Naive thymus-derived CD4-positive, alpha-beta T cell (primary cell): Measurements from ENCODE around the gene MRPS27. TPM values are rescaled to one million over a fixed set of nuclear protein-coding genes. Genes with fewer than 3 reads are reported as not detected.
"Not testable (repeated sequence)": the region's sequence is repeated elsewhere in the genome, so short reads cannot be mapped to it uniquely, and the experiment has no call there.

ENCODE experiments used
- ATAC-seq: fragments of 150-1000 bp; cut with Tn5 transposase; 2 replicates; pipeline ENCODE4 v1.10.0; 2021; ENCODE audit warnings: mild to moderate bottlenecking, moderate library complexity
- CTCF ChIA-PET: fragments of 350-600 bp; sonication (Branson Sonifier 250); formaldehyde crosslinking; loops from one replicate; lab custom pipeline; 2021; ENCODE audit warnings: antibody characterized with exemption; lab: Charles Lee
- POLR2A ChIA-PET: fragments of 350-600 bp; sonication (Branson Sonifier 250); formaldehyde crosslinking; loops from one replicate; lab custom pipeline; 2021; ENCODE audit warnings: antibody characterized with exemption, inconsistent platforms; lab: Charles Lee
- DNase-seq, 9 donors: peaks; one replicate each; pipeline versions ENCODE4 v3.0.0 to v3.0.0-alpha.2; 2020 to 2022; ENCODE audit warnings: mixed read lengths in 1 of 9
- H3K27ac ChIP-seq: one replicate; pipeline ENCODE4 v1.7.0; 2013; ENCODE audit warnings: mild to moderate bottlenecking, low read depth, low read length, moderate library complexity
- H3K27me3 ChIP-seq, 2 donors: one replicate each; pipeline ENCODE4 v1.7.0; 2013; ENCODE audit warnings: low read length in 2 of 2, mild to moderate bottlenecking in 2 of 2, moderate library complexity in 2 of 2; ENCODE audit not compliant: control insufficient read depth in 2 of 2, insufficient read depth in 2 of 2
- H3K36me3 ChIP-seq, 3 experiments: 1 replicate in 2 of 3; 2 replicates in 1 of 3; pipeline ENCODE4 v1.7.0; 2013; ENCODE audit warnings: low read length in 3 of 3, mild to moderate bottlenecking in 3 of 3, moderate library complexity in 1 of 3; ENCODE audit not compliant: insufficient read depth in 3 of 3, control insufficient read depth in 2 of 3
- H3K4me1 ChIP-seq, 2 donors: one replicate each; pipeline ENCODE4 v1.7.0; 2013; ENCODE audit warnings: low read length in 2 of 2, mild to moderate bottlenecking in 2 of 2, moderate library complexity in 1 of 2; ENCODE audit not compliant: control insufficient read depth in 2 of 2, insufficient read depth in 2 of 2
- H3K4me3 ChIP-seq: 2 replicates; pipeline ENCODE4 v1.7.0; 2013; ENCODE audit warnings: mild to moderate bottlenecking, low read length
- H3K9me3 ChIP-seq, 3 experiments: 1 replicate in 2 of 3; 2 replicates in 1 of 3; pipeline ENCODE4 v1.7.0; 2013; ENCODE audit warnings: low read length in 3 of 3; ENCODE audit not compliant: control insufficient read depth in 2 of 3
- H3K27ac Mint-ChIP-seq, 9 donors: one replicate each; pipeline ENCODE4 v1.8.0; 2020 to 2022; ENCODE audit warnings: mixed read lengths in 9 of 9, mild to moderate bottlenecking in 8 of 9, moderate library complexity in 5 of 9, inconsistent platforms in 2 of 9
- H3K27me3 Mint-ChIP-seq, 5 donors: one replicate each; pipeline ENCODE4 v1.8.0; 2021 to 2022; ENCODE audit warnings: mixed read lengths in 5 of 5, mild to moderate bottlenecking in 1 of 5
- H3K36me3 Mint-ChIP-seq, 5 donors: one replicate each; pipeline ENCODE4 v1.8.0; 2020 to 2022; ENCODE audit warnings: mixed read lengths in 5 of 5, mild to moderate bottlenecking in 3 of 5, inconsistent platforms in 1 of 5
- H3K4me1 Mint-ChIP-seq, 7 donors: one replicate each; pipeline ENCODE4 v1.8.0; 2020 to 2022; ENCODE audit warnings: mixed read lengths in 7 of 7, mild to moderate bottlenecking in 3 of 7, inconsistent platforms in 1 of 7
- H3K4me3 Mint-ChIP-seq, 10 donors: one replicate each; pipeline ENCODE4 v1.8.0; 2020 to 2022; ENCODE audit warnings: mild to moderate bottlenecking in 10 of 10, mixed read lengths in 10 of 10, moderate library complexity in 6 of 10, inconsistent platforms in 2 of 10
- H3K9me3 Mint-ChIP-seq, 11 donors: one replicate each; pipeline ENCODE4 v1.8.0; 2020 to 2022; ENCODE audit warnings: mixed read lengths in 11 of 11, mild to moderate bottlenecking in 4 of 11, inconsistent platforms in 1 of 11, moderate library complexity in 1 of 11
- intact Hi-C, 2 donors: fragments of 100-400 bp; cut with micrococcal nuclease; formaldehyde crosslinking; loops; one replicate each; pipeline ENCODE4 v1.15.1; 2023
- polyA plus RNA-seq, 2 donors: library from polyadenylated mRNA; unstranded; fragments of 300-500 nt; fragmentation: Illumina TruSeq; gene quantifications; one replicate each; pipeline ENCODE4 v1.2.3, GENCODE V29; 2021
- total RNA-seq, 6 experiments: library from RNA in 5 of 6; stranded (reverse) in 5 of 6; gene quantifications; 1 replicate in 5 of 6; 2 replicates in 1 of 6; pipeline ENCODE4 v1.2.3 and lab custom pipeline; 2021 to 2026

MRPS27 gene
- total and polyA plus RNA-seq, 7 experiments from 2014 or later: 35.2 to 54.0 (median 39.5) TPM

DNA sequence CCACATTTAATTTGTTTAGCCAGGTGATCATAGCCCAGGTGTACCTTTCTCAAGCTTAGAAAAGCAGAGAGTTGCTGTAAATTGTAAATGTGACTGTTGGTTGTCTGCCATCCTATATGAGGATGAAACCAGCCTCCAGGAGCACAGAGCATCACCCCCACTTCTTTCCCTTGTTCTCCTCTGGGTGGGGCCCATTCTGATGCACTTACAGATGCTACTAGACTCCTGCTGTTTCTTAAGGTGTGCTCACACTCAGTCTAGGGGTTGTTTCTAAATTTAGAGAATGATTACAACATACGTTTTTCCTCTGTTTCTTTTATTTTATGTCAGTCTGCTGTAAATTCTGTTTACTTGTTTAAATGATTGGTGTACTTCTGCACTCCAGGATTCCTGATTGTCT, 10.7 kb upstream of the MRPS27 start:
- POLR2A ChIA-PET: no interaction called here
- no peak overlapping the region for H3K4me3 Mint-ChIP-seq
- intact Hi-C loops: no loop called here

DNA sequence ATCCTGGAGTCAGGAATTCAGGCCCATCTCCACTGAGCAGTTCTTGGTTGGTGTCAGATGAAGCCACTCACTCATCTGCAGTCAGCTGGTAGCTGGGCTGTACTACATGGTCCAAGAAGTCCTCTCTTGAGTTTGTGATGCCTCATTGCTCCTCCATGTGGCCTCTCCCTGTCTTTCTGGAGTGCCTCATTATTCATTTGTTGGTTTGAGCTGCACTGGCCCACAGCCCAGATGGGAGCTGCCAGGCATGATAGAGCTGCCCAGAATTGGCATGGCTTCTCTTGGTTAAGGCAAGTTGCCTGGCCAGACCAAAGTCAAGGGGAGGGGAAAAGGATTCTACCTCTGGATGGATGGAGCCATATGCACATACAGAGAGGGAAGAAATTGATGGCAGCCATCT, 8.1 kb upstream of the MRPS27 start:
- intact Hi-C loops: no loop called here
- H3K36me3 Mint-ChIP-seq: peaks cover 28 to 75% (median 54%) of the 10 kb centered on the region in 5 donors

More for the DNA sequence above, 10.7 kb upstream of the MRPS27 start:
- Histone ChIP-seq H3K9me3 (no peaks in the 10 kb centered on the region), H3K4me1 (no peaks in the 10 kb centered on the region), H3K27ac (no peak overlapping the region), H3K36me3 (peaks cover 0 to 35% (median 0%) of the 10 kb centered on the region in 3 experiments), H3K4me3 (no peak overlapping the region), H3K27me3 (no peaks in the 10 kb centered on the region)
- ATAC-seq: no peak
- H3K36me3 Mint-ChIP-seq: peaks cover 20 to 68% (median 55%) of the 10 kb centered on the region in 5 donors
- no peaks in the 10 kb centered on the region for H3K27me3 Mint-ChIP-seq
- DNase-seq: no peak
- CTCF ChIA-PET: no interaction called here
- peaks cover 0 to 7% (median 0%) of the 10 kb centered on the region in 7 donors for H3K4me1 Mint-ChIP-seq
- H3K9me3 Mint-ChIP-seq: peaks cover 0 to 2% (median 0%) of the 10 kb centered on the region in 11 donors
- no peak overlapping the region for H3K27ac Mint-ChIP-seq

GRCh38 chr5:72326306-72326649, 6.2 kb upstream of the MRPS27 start:
- ATAC-seq (no peak), DNase-seq (no peak)
- no peak overlapping the region for H3K4me3 Mint-ChIP-seq
- H3K36me3 ChIP-seq: peaks cover 0 to 38% (median 0%) of the 10 kb centered on the region in 3 experiments
- no peak overlapping the region for H3K27ac Mint-ChIP-seq
- H3K27me3 ChIP-seq: no peaks in the 10 kb centered on the region
- no peaks in the 10 kb centered on the region for H3K27me3 Mint-ChIP-seq
- H3K9me3 Mint-ChIP-seq: peaks cover 0 to 2% (median 0%) of the 10 kb centered on the region in 11 donors
- no peak overlapping the region for H3K4me3 ChIP-seq
- ChIA-PET POLR2A (no interaction called here), CTCF (no interaction called here)
- H3K4me1 Mint-ChIP-seq: peaks cover 5 to 22% (median 15%) of the 10 kb centered on the region in 7 donors
- no peak overlapping the region for H3K27ac ChIP-seq
- no peaks in the 10 kb centered on the region for H3K4me1 ChIP-seq
- peaks cover 26 to 64% (median 46%) of the 10 kb centered on the region in 5 donors for H3K36me3 Mint-ChIP-seq
- intact Hi-C loops: no loop called here
- no peaks in the 10 kb centered on the region for H3K9me3 ChIP-seq

More for the DNA sequence above, 8.1 kb upstream of the MRPS27 start:
- ATAC-seq (no peak), DNase-seq (no peak)
- H3K4me1 ChIP-seq: no peaks in the 10 kb centered on the region
- no peak overlapping the region for H3K4me3 Mint-ChIP-seq
- POLR2A ChIA-PET: no interaction called here
- peaks cover 0 to 46% (median 0%) of the 10 kb centered on the region in 3 experiments for H3K36me3 ChIP-seq
- no peaks in the 10 kb centered on the region for H3K27me3 ChIP-seq
- CTCF ChIA-PET: no interaction called here
- H3K27ac Mint-ChIP-seq: peak overlapping the region in 1 of 9 donors; percentile 58
- peaks cover 0 to 15% (median 6%) of the 10 kb centered on the region in 7 donors for H3K4me1 Mint-ChIP-seq
- no peaks in the 10 kb centered on the region for H3K9me3 ChIP-seq
- no peaks in the 10 kb centered on the region for H3K27me3 Mint-ChIP-seq
- no peak overlapping the region for H3K4me3 ChIP-seq
- no peak overlapping the region for H3K27ac ChIP-seq
- H3K9me3 Mint-ChIP-seq: peaks cover 0 to 2% (median 0%) of the 10 kb centered on the region in 11 donors

DNA sequence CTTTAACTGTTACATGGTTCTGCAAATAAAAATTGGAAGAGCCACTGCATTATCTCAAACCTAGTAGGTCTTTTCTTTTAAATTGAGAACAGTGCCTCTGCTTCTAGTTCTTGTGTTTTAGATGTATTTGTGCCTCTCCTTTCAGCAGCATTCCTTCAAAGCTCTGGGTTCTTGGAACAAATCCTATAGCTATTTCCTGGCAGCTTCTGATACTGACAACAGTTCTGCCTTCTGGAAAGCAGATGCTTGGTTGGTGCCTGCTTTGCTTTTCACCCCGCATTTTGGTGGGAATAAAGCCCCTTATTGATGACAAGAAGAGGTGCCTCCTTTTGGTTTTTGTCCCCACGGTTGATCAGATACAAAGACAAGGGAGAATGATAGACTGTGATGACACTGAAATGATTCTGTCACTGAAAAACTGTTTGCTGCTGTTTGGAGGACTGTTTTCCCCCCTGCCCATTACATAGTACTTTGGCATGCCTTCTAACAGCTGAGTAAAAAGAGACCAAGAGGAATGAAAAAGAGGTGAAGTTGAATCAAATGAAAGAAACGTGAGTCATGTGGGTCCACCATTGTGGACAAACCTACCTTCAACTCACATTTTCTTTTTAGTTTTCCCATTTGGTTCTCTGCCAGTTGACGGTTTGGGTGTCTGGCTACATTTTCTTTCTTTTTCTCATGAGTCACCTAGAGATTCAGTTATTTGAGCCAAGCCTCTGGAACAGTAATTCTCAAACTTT, 5.7 kb upstream of the MRPS27 start:
- DNase-seq: no peak
- peaks cover 0 to 37% (median 0%) of the 10 kb centered on the region in 3 experiments for H3K36me3 ChIP-seq
- ATAC-seq: no peak
- Mint-ChIP-seq H3K27ac (no peak overlapping the region), H3K36me3 (peaks cover 23 to 58% (median 41%) of the 10 kb centered on the region in 5 donors), H3K9me3 (peaks cover 0 to 2% (median 0%) of the 10 kb centered on the region in 11 donors), H3K4me1 (peaks cover 5 to 26% (median 19%) of the 10 kb centered on the region in 7 donors), H3K27me3 (no peaks in the 10 kb centered on the region), H3K4me3 (no peak overlapping the region)
- H3K4me3 ChIP-seq: no peak overlapping the region
- ChIA-PET CTCF (no interaction called here), POLR2A (no interaction called here)
- no peaks in the 10 kb centered on the region for H3K27me3 ChIP-seq
- no peak overlapping the region for H3K27ac ChIP-seq
- H3K9me3 ChIP-seq: no peaks in the 10 kb centered on the region
- no peaks in the 10 kb centered on the region for H3K4me1 ChIP-seq
- intact Hi-C loops: no loop called here

- POLR2A ChIA-PET: no interaction called here
- Histone ChIP-seq H3K4me1 (peaks cover under 1% of the 10 kb centered on the region in 2 donors), H3K9me3 (no peaks in the 10 kb centered on the region), H3K27ac (no peak overlapping the region), H3K36me3 (peaks cover 0 to 40% (median 0%) of the 10 kb centered on the region in 3 experiments), H3K27me3 (no peaks in the 10 kb centered on the region), H3K4me3 (no peak overlapping the region)
- ATAC-seq (no peak), DNase-seq (no peak)
- Mint-ChIP-seq H3K36me3 (peaks cover 18 to 46% (median 34%) of the 10 kb centered on the region in 5 donors), H3K27ac (peak overlapping the region in 1 of 9 donors; percentile 3), H3K9me3 (peaks cover 0 to 2% (median 0%) of the 10 kb centered on the region in 11 donors), H3K27me3 (no peaks in the 10 kb centered on the region), H3K4me3 (no peak overlapping the region), H3K4me1 (peaks cover 10 to 34% (median 24%) of the 10 kb centered on the region in 7 donors)
- CTCF ChIA-PET: no interaction called here
- intact Hi-C loops: loop anchor here (5.0 kb wide), 5 partner anchors 187 to 1173 kb away; partner anchors contain the start of genes MCCC2 (in 2 of the 2), BTF3 (in 1 of the 2), FCHO2 (in 1 of the 2) and TNPO1 (in 1 of the 2)
Measured at GRCh38 chr5:72324189-72324825, 4.3 kb upstream of the MRPS27 start.

- POLR2A ChIA-PET: interaction anchor here (1.0 to 3.2 kb wide), 2 partner anchors 10 to 15 kb away, joined by 8 to 39 read pairs; no protein-coding TSS in a partner anchor
- H3K27me3 ChIP-seq, H3K9me3 ChIP-seq, ATAC-seq, H3K27me3 Mint-ChIP-seq, H3K9me3 Mint-ChIP-seq: not testable (repeated sequence)
- DNase-seq: peak in 1 of 9 donors; percentile 41
- intact Hi-C loops: loop anchor here in 1 of 2 donors (10.0 kb wide), 1 partner anchor 1245 kb away; the partner anchor contains the start of genes ANKRA2 and UTP15
- Mint-ChIP-seq H3K27ac (peak overlapping the region; percentile 88 to 99 (median 95)), H3K4me3 (peak overlapping the region; percentile 93 to 100 (median 98)), H3K4me1 (peaks cover 31 to 70% (median 54%) of the 10 kb centered on the region in 7 donors), H3K36me3 (peaks cover 8 to 21% (median 16%) of the 10 kb centered on the region in 5 donors)
- peaks cover 12 to 14% of the 10 kb centered on the region in 2 donors for H3K4me1 ChIP-seq
- H3K36me3 ChIP-seq: peaks cover 0 to 19% (median 0%) of the 10 kb centered on the region in 3 experiments
- CTCF ChIA-PET: interaction anchor here (5.7 kb wide), 1 partner anchor 11 kb away, joined by 40 read pairs; no protein-coding TSS in a partner anchor
- H3K27ac ChIP-seq: peak overlapping the region; percentile 89
- H3K4me3 ChIP-seq: peak overlapping the region; percentile 93
Measured at GRCh38 chr5:72319435-72319975, 535 bp downstream of the MRPS27 start.
